Stimulated activated CD4-positive, alpha-beta T cell treated with anti-CD3 and anti-CD28 coated beads, Interleukin-1b, Interleukin-23, amount 100 ng/mL, for 4 hours (primary cell): ENCODE measurements around the gene LAD1.
A peak's percentile ranks its signal among the peaks of the same experiment; 100 is the strongest.

Experiments
- DNase-seq, 2 donors: peaks; one replicate each; pipeline ENCODE4 v3.0.0-alpha.2; 2020; ENCODE audit warnings: low read depth in 2 of 2

Gene LAD1

GRCh38 chr1:201391651-201392511 is 7.2 kb downstream of the LAD1 start:
- DNase-seq: no peak

DNA sequence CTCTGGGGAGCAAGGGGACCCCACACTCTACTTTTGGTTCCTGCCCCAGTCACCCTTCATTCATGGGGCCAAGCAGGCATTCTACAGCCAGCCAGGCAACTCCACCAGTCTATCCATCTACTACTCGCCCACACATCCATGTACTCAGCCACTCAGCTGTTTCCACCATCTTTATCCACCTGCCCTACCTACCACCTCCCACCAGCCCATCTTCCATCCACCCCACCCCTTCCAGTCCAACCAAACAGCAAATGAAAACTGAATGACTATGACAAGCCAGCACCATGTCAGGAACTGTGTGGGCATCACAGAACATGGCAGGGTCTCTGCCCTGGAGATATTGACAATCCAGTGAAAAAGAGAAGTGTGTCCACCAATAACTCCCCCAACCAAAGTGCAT is 7.9 kb downstream of the LAD1 start:
- no peak for DNase-seq

DNA sequence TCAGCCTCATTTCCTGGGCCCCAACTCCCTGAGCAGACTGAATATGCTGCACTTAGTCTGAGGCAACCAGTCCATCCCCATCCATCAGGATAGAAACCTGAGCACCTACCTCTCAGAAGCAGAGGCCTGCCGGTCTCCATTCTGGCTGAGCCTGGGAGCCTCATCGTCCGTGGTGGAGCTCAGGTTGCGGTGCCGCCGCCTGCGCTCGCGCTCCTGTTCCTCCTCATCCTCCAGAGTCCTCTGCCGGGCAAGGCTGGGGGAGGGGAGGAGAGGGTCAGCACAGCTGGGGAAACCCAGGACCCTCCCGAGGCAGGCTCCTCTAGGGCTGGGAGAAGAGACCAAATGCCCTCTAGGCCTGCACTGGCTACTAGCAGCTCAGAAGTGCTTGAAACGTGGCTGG is 10.1 kb downstream of the LAD1 start:
- DNase-seq: no peak

GRCh38 chr1:201386208-201386607 is 12.9 kb downstream of the LAD1 start:
- DNase-seq: no peak

GRCh38 chr1:201385299-201385891 is 13.7 kb downstream of the LAD1 start:
- DNase-seq: peak in 1 of 2 donors; percentile 33

DNA sequence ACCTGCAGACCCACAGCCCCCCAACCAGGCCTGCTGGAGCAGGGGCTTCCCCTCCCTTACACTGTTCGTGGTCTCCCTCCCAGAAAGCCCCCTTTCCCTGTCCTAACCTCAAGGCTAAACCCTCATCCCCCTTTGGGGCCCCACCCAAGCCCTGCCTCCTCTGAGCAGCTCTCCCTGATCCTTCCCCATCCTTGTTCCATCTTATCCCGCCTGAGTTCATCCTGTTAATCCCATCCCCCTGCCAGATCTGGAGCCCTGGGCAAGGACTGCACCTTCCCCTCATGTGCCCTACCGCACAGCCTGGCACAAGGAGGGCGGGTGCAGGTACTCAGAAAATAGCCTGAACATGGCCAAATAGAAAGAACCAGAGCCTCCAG is 14.7 kb downstream of the LAD1 start:
- no peak for DNase-seq

- DNase-seq: no peak
Measured at GRCh38 chr1:201383647-201384405, 15.3 kb downstream of the LAD1 start.

GRCh38 chr1:201381130-201381529 is 18.0 kb downstream of the LAD1 start:
- DNase-seq: no peak

- no peak for DNase-seq
Measured at GRCh38 chr1:201379733-201380242, 19.3 kb downstream of the LAD1 start.

DNA sequence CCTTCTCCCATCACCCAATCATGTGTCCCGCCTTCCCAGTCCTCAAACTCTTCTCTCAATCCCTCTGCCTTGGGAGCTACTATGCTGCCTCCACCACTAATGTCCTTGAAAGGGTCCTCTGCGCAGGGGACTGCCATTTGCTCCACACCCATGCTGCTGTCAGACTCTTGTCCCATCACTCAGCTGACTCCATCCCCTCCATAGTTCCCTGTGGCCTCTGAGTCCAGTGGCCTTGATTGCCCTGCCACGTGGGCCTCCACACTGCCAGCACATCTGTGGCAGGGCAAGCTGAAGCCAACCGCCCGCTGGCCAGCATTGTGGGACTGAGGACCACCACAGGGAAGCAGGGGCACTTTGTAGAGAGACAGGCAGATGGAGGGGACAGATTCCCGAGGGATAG is 20.3 kb downstream of the LAD1 start:
- DNase-seq: no peak

- no peak for DNase-seq
Measured at GRCh38 chr1:201377611-201378092, 21.5 kb downstream of the LAD1 start, which contains the start of gene TNNT2. Gene TNNT2 (minus strand): TSS chr1:201377680. CDS start chr1:201373254, 4,426 bp downstream.

GRCh38 chr1:201376464-201377374 is 22.4 kb downstream of the LAD1 start:
- DNase-seq: no peak

- DNase-seq: no peak
Measured at GRCh38 chr1:201376107-201376463, 23.0 kb downstream of the LAD1 start.

DNA sequence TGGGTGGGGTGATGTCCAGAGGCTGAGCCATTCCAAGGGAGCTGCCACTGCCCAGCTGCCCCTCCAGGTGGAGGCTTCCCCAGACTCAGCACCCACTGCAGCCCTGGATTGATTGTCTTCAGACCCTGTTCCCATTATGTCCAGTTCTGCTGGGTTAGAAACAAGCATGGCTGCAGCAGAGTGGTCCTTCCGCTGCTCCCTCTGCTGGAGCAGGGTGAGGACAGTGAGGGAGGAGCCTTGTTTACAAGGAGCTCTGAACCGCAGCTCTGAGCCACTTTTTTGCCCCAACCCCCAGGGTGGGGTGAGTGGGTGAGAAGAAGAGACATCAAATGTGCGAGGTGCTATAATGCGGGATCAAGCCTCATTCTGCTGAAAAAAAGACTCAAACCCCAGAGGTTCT is 24.0 kb downstream of the LAD1 start:
- no peak for DNase-seq

GRCh38 chr1:201374364-201374763 is 24.8 kb downstream of the LAD1 start:
- no peak for DNase-seq

- DNase-seq: no peak
Measured at GRCh38 chr1:201371792-201372191, 27.3 kb downstream of the LAD1 start.

- no peak for DNase-seq
Measured at GRCh38 chr1:201371276-201371675, 27.8 kb downstream of the LAD1 start.

GRCh38 chr1:201370500-201370899 is 28.6 kb downstream of the LAD1 start:
- DNase-seq: no peak

DNA sequence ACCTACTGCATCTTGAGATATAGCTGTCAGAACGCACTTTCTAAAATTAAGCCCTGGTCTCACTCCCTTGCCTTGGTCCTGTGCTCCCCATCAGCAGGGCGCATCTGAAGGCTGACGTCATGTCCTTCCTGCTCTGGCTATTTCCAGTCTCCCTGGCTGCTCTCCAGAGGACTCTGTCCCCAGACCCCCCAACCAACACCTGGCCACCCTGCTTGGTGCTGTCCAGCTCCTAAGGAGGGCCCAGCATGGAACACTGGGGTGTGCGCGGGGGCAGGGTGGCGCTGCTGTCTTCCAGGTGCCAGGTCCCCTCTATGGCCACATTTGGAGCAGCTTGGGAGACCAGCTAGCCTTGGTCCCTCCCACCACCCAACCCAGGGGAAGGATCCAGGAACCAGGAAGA is 29.9 kb downstream of the LAD1 start:
- DNase-seq: no peak

GRCh38 chr1:201366696-201367095 is 32.4 kb downstream of the LAD1 start:
- no peak for DNase-seq

DNA sequence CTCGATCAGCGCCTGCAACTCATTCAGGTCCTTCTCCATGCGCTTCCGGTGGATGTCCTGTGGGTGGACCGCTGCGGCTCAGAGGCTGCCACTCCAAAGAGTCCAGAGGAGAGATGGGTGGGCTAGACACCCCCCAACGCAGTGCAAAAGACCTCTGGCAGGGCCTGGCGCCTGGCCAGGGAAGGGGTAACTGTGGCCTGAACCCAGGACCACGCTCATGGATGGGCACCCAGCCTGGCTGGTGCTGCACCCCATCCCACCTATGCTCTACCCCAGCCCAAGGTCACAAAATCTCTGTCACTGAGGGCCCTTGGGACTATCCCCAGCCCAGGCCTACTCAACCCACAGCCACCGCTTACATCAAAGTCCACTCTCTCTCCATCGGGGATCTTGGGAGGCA is 33.9 kb downstream of the LAD1 start:
- DNase-seq: no peak

- DNase-seq: no peak
Measured at GRCh38 chr1:201364808-201365105, 34.4 kb downstream of the LAD1 start.
